Transverse colon (tissue), 4 donors: Measurements from ENCODE around the gene CLIP1. TPM values are rescaled to one million over a fixed set of nuclear protein-coding genes. Genes with fewer than 3 reads are reported as not detected.

Experiments used
- DNase-seq: peaks from one replicate; pipeline ENCODE4 v3.0.0-alpha.2; 2019
- H3K27ac ChIP-seq, 4 donors: fragments of 200-600 bp; sonication (generic); 2 replicates each; pipeline ENCODE4 v1.5.1; 2016 to 2018; ENCODE audit warnings: inconsistent platforms in 4 of 4
- H3K27me3 ChIP-seq: fragments of 200-600 bp; sonication (generic); 2 replicates; pipeline ENCODE4 v1.5.1; 2017; ENCODE audit warnings: inconsistent platforms
- H3K36me3 ChIP-seq, 4 donors: fragments of 200-600 bp; sonication (generic); 2 replicates each; pipeline ENCODE4 v1.5.1; 2017 to 2019; ENCODE audit warnings: inconsistent platforms in 4 of 4
- H3K4me1 ChIP-seq, 4 donors: fragments of 200-600 bp; sonication (generic); 2 replicates each; pipeline ENCODE4 v1.5.1; 2017 to 2020; ENCODE audit warnings: inconsistent platforms in 4 of 4
- H3K4me3 ChIP-seq, 4 donors: fragments of 200-600 bp; sonication (generic); 1 replicate in 1 of 4; 2 replicates in 3 of 4; pipeline versions ENCODE4 v1.5.1 to v1.6.1; 2017 to 2019; ENCODE audit warnings: inconsistent platforms in 4 of 4
- H3K9me3 ChIP-seq, 2 donors: fragments of 200-600 bp; sonication (generic); 2 replicates each; pipeline ENCODE4 v1.5.1; 2017 to 2019; ENCODE audit warnings: inconsistent platforms in 2 of 2
- CTCF ChIP-seq, 5 experiments: fragments of 200-600 bp in 3 of 5; fragments of 450-650 bp in 2 of 5; sonication (generic) in 3 of 5; IDR thresholded peaks; 1 replicate in 2 of 5; 2 replicates in 3 of 5; pipeline ENCODE4 v1.5.1; 2016 to 2017; ENCODE audit warnings: antibody characterized with exemption in 5 of 5, inconsistent platforms in 3 of 5, mild to moderate bottlenecking in 2 of 5, moderate library complexity in 1 of 5
- EP300 ChIP-seq: sonication (generic); formaldehyde crosslinking; IDR thresholded peaks from one replicate; pipeline ENCODE4 v1.6.1; 2017; ENCODE audit warnings: antibody characterized with exemption, low read depth
- POLR2A ChIP-seq: fragments of 450-650 bp; IDR thresholded peaks from one replicate; pipeline ENCODE4 v1.6.1; 2016; ENCODE audit warnings: antibody characterized with exemption, mild to moderate bottlenecking, moderate library complexity
- POLR2AphosphoS5 ChIP-seq, 3 donors: sonication (generic); formaldehyde crosslinking; IDR thresholded peaks; one replicate each; pipeline ENCODE4 v1.6.1; 2016; ENCODE audit warnings: antibody characterized with exemption in 3 of 3
- WGBS, 2 donors: methylation state at CpG; one replicate each; pipeline ENCODE4 v1.1.5; 2018; ENCODE audit warnings: low coverage in 1 of 2; 5-methylcytosine and 5-hydroxymethylcytosine counted together
- in situ Hi-C, 4 donors: fragments of 200-750 bp; cut with MboI; loops; one replicate each; pipeline versions ENCODE4 v1.15.0 to v1.15.1; 2017; ENCODE audit warnings: low sequenced_read_pairs in 3 of 4, low pct_ligation_motif_present in 1 of 4, low pct_unique_long_range_greater_than_20kb in 1 of 4
- intact Hi-C: fragments of 100-400 bp; cut with DNase I; formaldehyde crosslinking; loops from one replicate; pipeline ENCODE4 v1.15.1; 2023; ENCODE audit warnings: low total_unique reads
- total RNA-seq, 4 donors: library from RNA; depleted of rRNA; stranded (reverse); fragments of >200 nt; gene quantifications; one replicate each; pipeline ENCODE4 v1.1.0, GENCODE V29; 2016

Gene CLIP1
- total RNA-seq, 4 donors from 2014 or later, result 49.2 to 111 (median 88.6) TPM

DNA sequence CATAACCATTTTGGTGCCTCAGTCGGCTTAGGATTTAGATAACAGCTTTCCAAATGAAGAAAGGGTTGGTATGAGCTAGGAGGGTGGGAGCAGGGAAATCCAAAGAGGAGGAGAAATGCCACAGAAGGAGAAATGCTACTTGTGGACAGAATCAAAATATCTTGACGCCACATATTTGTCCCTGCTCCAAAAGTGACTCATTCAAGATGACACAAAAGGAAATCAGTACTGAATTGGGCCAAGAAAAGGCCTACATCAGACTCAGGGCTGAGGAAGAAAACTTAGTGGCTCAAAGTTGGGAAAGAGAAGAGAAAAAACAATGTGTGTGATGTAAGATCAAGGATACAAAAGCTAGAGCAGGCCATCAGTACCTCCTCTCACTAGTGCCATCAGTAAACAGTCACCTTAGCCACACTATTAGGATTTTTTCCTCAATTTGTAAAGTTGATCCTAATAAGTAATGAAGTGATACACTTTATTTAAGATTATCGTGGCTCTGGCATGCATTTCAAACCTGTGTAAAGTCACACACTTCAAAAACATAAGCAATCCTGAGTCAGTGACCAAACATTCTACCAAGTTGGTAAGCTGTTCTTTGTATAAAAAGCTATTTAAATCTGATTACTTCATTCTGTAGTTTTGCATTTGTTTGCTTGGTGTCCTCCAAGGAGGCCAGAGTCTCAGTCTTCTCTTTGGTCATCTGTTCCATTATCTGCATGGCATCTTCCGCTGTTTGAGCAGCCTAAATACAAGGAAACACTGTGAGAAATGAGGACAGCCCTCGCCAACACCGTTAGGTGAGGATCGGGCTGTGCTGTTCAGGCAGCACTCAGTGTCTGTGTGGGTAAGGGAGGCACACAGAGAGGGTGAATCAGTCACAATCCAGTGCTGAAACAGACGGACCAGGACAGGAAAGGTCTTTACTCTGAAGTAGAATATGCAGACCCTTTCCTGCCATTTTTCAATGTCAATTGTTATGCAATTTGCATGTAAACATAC is 103.6 kb downstream of the CLIP1 start:
- intact Hi-C loops (no loop called here), in situ Hi-C loops (no loop called here)
- Histone ChIP-seq H3K9me3 (no peaks in the 10 kb centered on the region), H3K4me1 (peaks cover 0 to 6% (median 0%) of the 10 kb centered on the region in 4 donors), H3K27me3 (no peaks in the 10 kb centered on the region), H3K27ac (peak overlapping the region; percentile 24 to 64 (median 39)), H3K36me3 (peaks cover 0 to 51% (median 18%) of the 10 kb centered on the region in 4 donors), H3K4me3 (no peak overlapping the region)
- DNase-seq, result no peak
- WGBS, 2 donors, result 84 to 96% methylated on average over 5 to 8 of the region's 8 CpGs
- TF ChIP-seq POLR2AphosphoS5 (IDR thresholded peaks at IDR 0.05), result peak in 1 of 3 donors; percentile 15
- no peak for TF ChIP-seq POLR2A

- Histone ChIP-seq H3K27ac (no peak overlapping the region), H3K4me3 (no peak overlapping the region), H3K9me3 (no peaks in the 10 kb centered on the region), H3K4me1 (no peaks in the 10 kb centered on the region), H3K27me3 (no peaks in the 10 kb centered on the region), H3K36me3 (peaks cover 0 to 32% (median 10%) of the 10 kb centered on the region in 4 donors)
- TF ChIP-seq POLR2AphosphoS5 (IDR thresholded peaks at IDR 0.05) (no peak), EP300 (no peak), CTCF (IDR thresholded peaks at IDR 0.05) (no peak), POLR2A (no peak)
- no peak for DNase-seq
- intact Hi-C loops, result no loop called here
- 100% methylated on average over 4 to 5 of the region's 5 CpGs for WGBS, 2 donors
- in situ Hi-C loops, result no loop called here
Observed at GRCh38 chr12:122312926-122313325, 109.5 kb downstream of the CLIP1 start.

DNA sequence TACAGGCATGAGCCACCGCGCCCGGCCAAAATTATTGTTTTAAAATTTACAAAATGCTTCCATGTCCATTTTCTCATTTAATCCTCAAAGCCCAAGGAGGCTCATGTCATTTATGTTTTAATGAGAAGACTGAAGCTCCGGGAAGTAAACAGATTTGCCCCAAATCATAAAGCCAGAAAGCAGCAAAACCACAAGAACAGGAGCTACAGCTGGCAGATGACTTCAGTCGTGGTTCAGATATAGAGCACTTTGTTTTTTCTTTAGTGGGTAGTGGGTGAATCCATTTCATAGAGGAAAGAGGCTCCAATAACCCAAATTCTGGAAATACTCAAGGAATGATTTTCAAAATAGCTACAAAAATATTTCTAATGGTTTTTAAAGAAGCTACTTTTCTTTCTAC is 110.8 kb downstream of the CLIP1 start:
- TF ChIP-seq POLR2A (no peak), POLR2AphosphoS5 (IDR thresholded peaks at IDR 0.05) (no peak), EP300 (no peak), CTCF (IDR thresholded peaks at IDR 0.05) (no peak)
- intact Hi-C loops, result no loop called here
- no peak overlapping the region for H3K27ac ChIP-seq

DNA sequence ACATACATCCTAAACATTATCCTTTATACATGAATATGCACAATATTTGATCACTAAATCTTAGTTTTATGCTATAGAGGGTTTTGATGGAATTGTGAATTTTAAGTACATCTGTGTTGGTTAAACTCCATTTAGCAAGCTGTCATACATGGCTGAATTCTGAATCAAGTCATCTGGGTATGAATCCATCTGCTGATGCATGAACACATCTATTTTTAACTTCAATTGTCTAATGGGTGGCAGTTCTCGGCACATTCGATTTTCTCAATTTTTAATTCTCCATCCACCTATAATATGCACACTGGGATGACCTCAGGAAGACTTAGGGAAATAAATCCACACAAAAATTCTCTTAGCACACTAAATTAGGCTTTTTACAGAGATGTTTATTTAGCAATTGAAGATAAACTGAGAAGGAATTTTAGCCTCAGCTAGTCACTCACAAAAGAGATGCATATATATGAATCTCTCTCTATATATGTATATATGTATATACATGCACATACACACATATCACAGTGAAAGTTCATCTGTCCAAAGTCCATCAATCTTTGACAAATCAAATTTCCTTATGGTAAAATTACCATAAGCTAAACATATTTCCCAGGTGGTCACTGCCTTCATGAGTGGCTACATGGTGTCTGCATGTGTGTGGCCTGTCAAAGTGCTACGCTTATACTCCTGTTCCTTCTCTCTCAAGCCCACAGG is 111.7 kb downstream of the CLIP1 start:
- no peak for DNase-seq
- no peaks in the 10 kb centered on the region for H3K27me3 ChIP-seq
- H3K36me3 ChIP-seq, result peaks cover 0 to 15% (median 5%) of the 10 kb centered on the region in 4 donors
- no peaks in the 10 kb centered on the region for H3K4me1 ChIP-seq
- no peak overlapping the region for H3K4me3 ChIP-seq
- intact Hi-C loops (no loop called here), in situ Hi-C loops (no loop called here)
- H3K27ac ChIP-seq, result no peak overlapping the region
- no peak for TF ChIP-seq POLR2A
- TF ChIP-seq CTCF (IDR thresholded peaks at IDR 0.05), result no peak
- TF ChIP-seq EP300, result no peak
- no peak for TF ChIP-seq POLR2AphosphoS5 (IDR thresholded peaks at IDR 0.05)
- H3K9me3 ChIP-seq, result no peaks in the 10 kb centered on the region
- 89 to 97% methylated on average over 3 of the region's 3 CpGs for WGBS, 2 donors

More for the DNA sequence above, 110.8 kb downstream of the CLIP1 start:
- no peaks in the 10 kb centered on the region for H3K4me1 ChIP-seq
- H3K4me3 ChIP-seq, result no peak overlapping the region
- no peak for DNase-seq
- no peaks in the 10 kb centered on the region for H3K9me3 ChIP-seq
- 64 to 85% methylated on average over 2 to 5 of the region's 5 CpGs for WGBS, 2 donors
- in situ Hi-C loops, result no loop called here
- no peaks in the 10 kb centered on the region for H3K27me3 ChIP-seq
- peaks cover 0 to 24% (median 8%) of the 10 kb centered on the region in 4 donors for H3K36me3 ChIP-seq
